ENCODE results near the gene PC. TPM values are rescaled to one million over a fixed set of nuclear protein-coding genes. Genes with fewer than 3 reads are reported as not detected.
"Not testable (repeated sequence)": the region's sequence is repeated elsewhere in the genome, so short reads cannot be mapped to it uniquely, and the experiment has no call there.

The PC gene
- total RNA-seq, 4 donors from 2014 or later = 7.3 to 22.5 (median 17.4) TPM

- intact Hi-C loops (cut with DNase I; ENCODE audit: low total_unique reads) = loop anchor here (5.0 to 10.0 kb wide), 2 partner anchors 143 to 420 kb away; no protein-coding TSS in a partner anchor
- TF ChIP-seq, protein P1, sequence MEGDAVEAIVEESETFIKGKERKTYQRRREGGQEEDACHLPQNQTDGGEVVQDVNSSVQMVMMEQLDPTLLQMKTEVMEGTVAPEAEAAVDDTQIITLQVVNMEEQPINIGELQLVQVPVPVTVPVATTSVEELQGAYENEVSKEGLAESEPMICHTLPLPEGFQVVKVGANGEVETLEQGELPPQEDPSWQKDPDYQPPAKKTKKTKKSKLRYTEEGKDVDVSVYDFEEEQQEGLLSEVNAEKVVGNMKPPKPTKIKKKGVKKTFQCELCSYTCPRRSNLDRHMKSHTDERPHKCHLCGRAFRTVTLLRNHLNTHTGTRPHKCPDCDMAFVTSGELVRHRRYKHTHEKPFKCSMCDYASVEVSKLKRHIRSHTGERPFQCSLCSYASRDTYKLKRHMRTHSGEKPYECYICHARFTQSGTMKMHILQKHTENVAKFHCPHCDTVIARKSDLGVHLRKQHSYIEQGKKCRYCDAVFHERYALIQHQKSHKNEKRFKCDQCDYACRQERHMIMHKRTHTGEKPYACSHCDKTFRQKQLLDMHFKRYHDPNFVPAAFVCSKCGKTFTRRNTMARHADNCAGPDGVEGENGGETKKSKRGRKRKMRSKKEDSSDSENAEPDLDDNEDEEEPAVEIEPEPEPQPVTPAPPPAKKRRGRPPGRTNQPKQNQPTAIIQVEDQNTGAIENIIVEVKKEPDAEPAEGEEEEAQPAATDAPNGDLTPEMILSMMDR (IDR thresholded peaks at IDR 0.05) = no peak
- no peak for TF ChIP-seq POLR2A (IDR thresholded peaks at IDR 0.05)
- DNase-seq (ENCODE audit: low spot score in 2 of 2) = no peak
- 74 to 77% methylated on average over 5 of the region's 5 CpGs for WGBS, 2 donors
- no peak overlapping the region for H3K4me3 ChIP-seq (ENCODE audit: low read depth, poor library complexity, severe bottlenecking)
Observed at GRCh38 chr11:66834943-66835342, 123.2 kb downstream of the PC start.

GRCh38 chr11:66834539-66834845 lies 123.7 kb downstream of the PC start:
- WGBS, 2 donors = 56 to 59% methylated on average over 4 of the region's 4 CpGs
- DNase-seq (ENCODE audit: low spot score in 2 of 2) = no peak
- TF ChIP-seq, protein P1 (IDR thresholded peaks at IDR 0.05) = no peak
- TF ChIP-seq POLR2A (IDR thresholded peaks at IDR 0.05) = no peak
- intact Hi-C loops (cut with DNase I; ENCODE audit: low total_unique reads) = loop anchor here (10.0 kb wide), 1 partner anchor 420 kb away; no protein-coding TSS in a partner anchor
- no peak overlapping the region for H3K4me3 ChIP-seq (ENCODE audit: low read depth, poor library complexity, severe bottlenecking)

GRCh38 chr11:66824573-66824972 lies 133.6 kb downstream of the PC start:
- H3K4me3 ChIP-seq (ENCODE audit: low read depth, poor library complexity, severe bottlenecking); DNase-seq (ENCODE audit: low spot score in 2 of 2); intact Hi-C loops (cut with DNase I; ENCODE audit: low total_unique reads): not testable (repeated sequence)
- 98 to 100% methylated on average over 3 to 4 of the region's 4 CpGs for WGBS, 2 donors

GRCh38 chr11:66823700-66824099 lies 134.5 kb downstream of the PC start:
- DNase-seq (ENCODE audit: low spot score in 2 of 2) = no peak
- TF ChIP-seq POLR2A (IDR thresholded peaks at IDR 0.05) = no peak
- TF ChIP-seq, protein P1 (IDR thresholded peaks at IDR 0.05) = no peak
- 97% methylated on average over 4 of the region's 4 CpGs for WGBS, 2 donors
- intact Hi-C loops (cut with DNase I; ENCODE audit: low total_unique reads) = no loop called here
- no peak overlapping the region for H3K4me3 ChIP-seq (ENCODE audit: low read depth, poor library complexity, severe bottlenecking)

DNA sequence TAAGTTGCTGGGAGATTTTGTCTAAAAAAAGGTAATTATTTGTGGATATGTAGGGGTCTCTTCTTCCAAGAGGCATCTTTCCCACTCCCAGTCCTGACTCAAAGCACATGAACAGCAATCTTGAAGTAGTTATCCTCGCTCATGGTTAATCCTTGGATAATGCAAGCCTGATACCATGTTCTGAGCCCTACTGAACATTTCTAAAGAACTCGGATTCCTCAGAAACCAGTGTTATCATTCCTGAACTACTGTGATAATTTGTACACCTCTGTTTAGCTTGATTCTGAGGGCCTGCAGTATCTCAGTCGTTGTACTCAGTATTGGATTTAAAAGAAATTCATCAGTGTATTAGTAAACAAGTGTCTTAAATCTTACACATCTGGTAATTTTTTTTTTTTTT lies 137.3 kb downstream of the PC start:
- WGBS, 2 donors = 81 to 86% methylated on average over 3 of the region's 3 CpGs
- TF ChIP-seq, protein P1 (IDR thresholded peaks at IDR 0.05) = no peak
- no peak for TF ChIP-seq POLR2A (IDR thresholded peaks at IDR 0.05)
- no peak for DNase-seq (ENCODE audit: low spot score in 2 of 2)
- H3K4me3 ChIP-seq (ENCODE audit: low read depth, poor library complexity, severe bottlenecking) = no peak overlapping the region
- intact Hi-C loops (cut with DNase I; ENCODE audit: low total_unique reads) = no loop called here

- intact Hi-C loops (cut with DNase I; ENCODE audit: low total_unique reads) = no loop called here
- H3K4me3 ChIP-seq (ENCODE audit: low read depth, poor library complexity, severe bottlenecking) = no peak overlapping the region
- no peak for DNase-seq (ENCODE audit: low spot score in 2 of 2)
- 84 to 89% methylated on average over 3 of the region's 3 CpGs for WGBS, 2 donors
- TF ChIP-seq, protein P1 (IDR thresholded peaks at IDR 0.05) = no peak
- no peak for TF ChIP-seq POLR2A (IDR thresholded peaks at IDR 0.05)
Observed at GRCh38 chr11:66820381-66820780, 137.8 kb downstream of the PC start.

Measured in lower leg skin (tissue), 4 donors.